ENCODE measurements around the gene UPF3A. TPM values are rescaled to one million over a fixed set of nuclear protein-coding genes. Genes with fewer than 3 reads are reported as not detected.

Gene UPF3A
- total RNA-seq, 2 experiments from 2014 or later = 46.2 to 52.8 TPM

Other genes starting within 250 kb of the UPF3A start
- gene RASA3, start 149.0 kb upstream of the UPF3A start, total RNA-seq = 10 to 100 TPM; 97.2 to 99.3 TPM
- not detected for gene CFAP97D2, start 102.3 kb upstream of the UPF3A start, total RNA-seq
- gene CDC16, start 46.7 kb upstream of the UPF3A start, total RNA-seq = 10 to 100 TPM; 59.6 to 64.0 TPM
- gene CHAMP1, start 32.9 kb downstream of the UPF3A start, total RNA-seq = 10 to 100 TPM; 30.6 to 32.8 TPM

Data from activated CD4-positive, alpha-beta memory T cell treated with anti-CD3 and anti-CD28 coated beads, Interleukin-2, amount 10 ng/mL, durations not matched to agents 7 days and 5 days (primary cell).